Mammary epithelial cell (primary cell): Measurements from ENCODE around the gene CEACAM8.
"Not testable (repeated sequence)": the region's sequence is repeated elsewhere in the genome, so short reads cannot be mapped to it uniquely, and the experiment has no call there.

Experiments
- CTCF ChIP-seq, 2 donors: IDR thresholded peaks in 1 of 2; conservative IDR thresholded peaks in 1 of 2; 2 replicates each; pipeline ENCODE4 v1.5.1; 2011 to 2012; ENCODE audit warnings: inconsistent platforms in 2 of 2, low read length in 2 of 2, mild to moderate bottlenecking in 2 of 2, control low read depth in 1 of 2, low read depth in 1 of 2; ENCODE audit not compliant: insufficient read depth in 1 of 2; ENCODE audit errors: extremely low read depth in 1 of 2
- EZH2 ChIP-seq: IDR thresholded peaks from 2 replicates; pipeline ENCODE4 v1.6.1; 2012; ENCODE audit warnings: low read length, inconsistent platforms, borderline replicate concordance

GRCh38 chr19:42550521-42550920, 44.2 kb downstream of the CEACAM8 start:
- not testable (repeated sequence) for TF ChIP-seq CTCF (conservative IDR thresholded peaks at IDR 0.05 in 1 of 2, IDR thresholded peaks at IDR 0.05 in 1 of 2; ENCODE audit: extremely low read depth in 1 of 2, insufficient read depth in 1 of 2, low read depth in 1 of 2, low read length in 2 of 2); EZH2
